ENCODE data around the gene CAMK1G.

Gene CAMK1G

DNA sequence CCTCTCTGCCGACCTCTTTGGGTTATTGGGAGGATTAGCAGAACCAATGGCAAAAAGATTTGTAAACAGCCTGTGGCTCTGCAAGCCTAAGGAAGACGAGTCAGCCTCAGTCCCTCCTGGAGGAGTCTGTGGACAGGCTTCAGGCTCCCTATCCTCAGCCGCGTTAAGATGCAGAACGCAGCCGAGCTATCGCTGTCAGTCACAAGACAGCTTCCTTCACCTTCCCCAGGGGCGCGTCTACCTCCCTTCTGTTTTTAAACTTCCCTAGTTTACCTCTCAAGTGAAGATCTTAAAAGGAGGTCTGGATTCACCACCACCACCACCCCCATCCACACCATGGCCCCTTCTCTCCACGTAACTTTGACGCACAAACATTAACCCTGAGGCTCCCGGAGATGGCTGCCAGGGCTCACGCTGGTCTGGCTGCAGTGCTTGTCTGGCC, 738 bp downstream of the CAMK1G start:
- Histone ChIP-seq H3K9me3 (ENCODE audit: control insufficient read depth in 5 of 5, low read length in 5 of 5) (no peaks in the 10 kb centered on the region), H3K27ac (ENCODE audit: low read depth, low read length) (no peak overlapping the region), H3K27me3 (ENCODE audit: control insufficient read depth in 5 of 5, insufficient read depth in 4 of 5, low read length in 5 of 5) (peaks cover 8 to 42% (median 36%) of the 10 kb centered on the region in 5 donors), H3K4me3 (ENCODE audit: low read depth in 1 of 5, low read length in 5 of 5) (no peak overlapping the region), H3K9ac (ENCODE audit: low read length in 5 of 5) (no peak overlapping the region), H3K36me3 (ENCODE audit: control insufficient read depth in 5 of 5, insufficient read depth in 5 of 5, low read length in 5 of 5) (no peaks in the 10 kb centered on the region), H3K4me1 (ENCODE audit: control insufficient read depth in 5 of 5, insufficient read depth in 5 of 5, low read length in 5 of 5) (peaks cover 0 to 8% (median 8%) of the 10 kb centered on the region in 5 donors)

DNA sequence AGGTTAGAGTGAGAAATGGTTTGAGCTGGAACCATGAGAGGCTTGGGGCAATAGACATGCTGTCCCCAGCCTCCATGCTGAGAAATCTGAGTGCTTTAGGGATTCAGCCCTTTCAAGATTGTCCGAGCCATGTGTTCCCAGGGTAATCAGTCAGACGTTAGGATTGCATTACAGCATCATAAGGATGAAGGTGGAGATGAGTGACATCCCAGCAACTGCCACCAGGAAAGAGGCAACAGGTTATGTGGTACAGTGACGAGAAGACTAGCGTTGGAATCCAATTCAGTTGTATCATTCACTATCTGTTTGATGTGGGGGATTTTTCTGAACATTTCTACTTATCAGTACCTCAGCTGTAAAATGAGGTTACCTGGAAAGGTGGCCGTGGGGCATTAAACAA, 1.7 kb downstream of the CAMK1G start:
- H3K36me3 ChIP-seq (ENCODE audit: control insufficient read depth in 5 of 5, insufficient read depth in 5 of 5, low read length in 5 of 5) = no peaks in the 10 kb centered on the region
- H3K9me3 ChIP-seq (ENCODE audit: control insufficient read depth in 5 of 5, low read length in 5 of 5) = no peaks in the 10 kb centered on the region
- no peak overlapping the region for H3K27ac ChIP-seq (ENCODE audit: low read depth, low read length)
- peaks cover 8 to 42% (median 36%) of the 10 kb centered on the region in 5 donors for H3K27me3 ChIP-seq (ENCODE audit: control insufficient read depth in 5 of 5, insufficient read depth in 4 of 5, low read length in 5 of 5)
- no peak overlapping the region for H3K4me3 ChIP-seq (ENCODE audit: low read depth in 1 of 5, low read length in 5 of 5)
- H3K4me1 ChIP-seq (ENCODE audit: control insufficient read depth in 5 of 5, insufficient read depth in 5 of 5, low read length in 5 of 5) = peaks cover 0 to 8% (median 8%) of the 10 kb centered on the region in 5 donors
- H3K9ac ChIP-seq (ENCODE audit: low read length in 5 of 5) = no peak overlapping the region

DNA sequence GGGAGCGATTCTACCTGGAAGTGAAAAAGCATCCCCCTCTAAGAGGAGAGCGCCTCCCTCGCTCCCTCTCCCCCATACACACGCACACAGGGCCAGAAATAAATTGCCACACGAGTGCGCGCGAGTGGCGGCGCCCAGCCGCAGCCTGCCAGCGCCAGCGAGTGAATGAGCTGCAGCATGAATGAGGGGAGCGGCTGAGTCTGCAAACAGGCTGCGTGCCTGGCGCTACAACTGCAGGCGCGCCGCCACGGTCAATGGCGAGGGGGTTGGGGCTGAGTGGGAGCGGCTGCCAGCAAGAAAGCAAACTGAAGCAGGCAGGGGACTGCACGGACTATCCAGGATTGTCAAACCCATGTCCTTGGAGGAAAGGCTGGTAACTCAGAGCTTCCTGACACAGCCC, 2.2 kb downstream of the CAMK1G start:
- Histone ChIP-seq H3K27me3 (ENCODE audit: control insufficient read depth in 5 of 5, insufficient read depth in 4 of 5, low read length in 5 of 5) (peaks cover 8 to 42% (median 36%) of the 10 kb centered on the region in 5 donors), H3K4me1 (ENCODE audit: control insufficient read depth in 5 of 5, insufficient read depth in 5 of 5, low read length in 5 of 5) (peaks cover 0 to 8% (median 8%) of the 10 kb centered on the region in 5 donors), H3K27ac (ENCODE audit: low read depth, low read length) (no peak overlapping the region), H3K9ac (ENCODE audit: low read length in 5 of 5) (no peak overlapping the region), H3K36me3 (ENCODE audit: control insufficient read depth in 5 of 5, insufficient read depth in 5 of 5, low read length in 5 of 5) (no peaks in the 10 kb centered on the region), H3K4me3 (ENCODE audit: low read depth in 1 of 5, low read length in 5 of 5) (peak overlapping the region in 1 of 5 donors; percentile 22), H3K9me3 (ENCODE audit: control insufficient read depth in 5 of 5, low read length in 5 of 5) (no peaks in the 10 kb centered on the region)

DNA sequence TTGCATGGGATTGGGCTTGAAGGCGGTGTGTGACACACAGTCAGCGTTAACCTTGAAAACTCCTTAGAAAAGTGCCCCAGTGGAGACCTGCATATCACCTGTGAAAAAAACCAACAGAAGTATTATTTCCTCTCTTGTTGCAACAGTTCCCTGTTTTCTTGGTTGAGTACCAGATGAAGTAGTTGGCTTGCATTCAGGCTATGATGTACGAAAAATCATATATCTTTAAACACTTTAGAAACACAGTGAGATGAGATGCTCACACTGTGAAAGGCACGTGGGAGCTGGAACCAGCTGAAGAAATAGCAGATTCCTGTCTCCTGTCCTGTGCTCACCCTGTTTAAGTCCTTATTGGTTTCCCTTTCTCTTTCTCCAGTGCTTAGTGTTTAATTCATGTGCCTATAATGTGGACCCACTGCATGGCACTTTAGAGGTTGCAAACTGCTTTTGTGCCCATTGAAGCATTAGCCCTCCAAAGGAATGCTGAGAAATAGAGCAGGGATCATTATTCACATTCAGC, 2.8 kb downstream of the CAMK1G start:
- H3K27ac ChIP-seq (ENCODE audit: low read depth, low read length) = no peak overlapping the region
- no peak overlapping the region for H3K9ac ChIP-seq (ENCODE audit: low read length in 5 of 5)
- H3K4me3 ChIP-seq (ENCODE audit: low read depth in 1 of 5, low read length in 5 of 5) = peak overlapping the region in 1 of 5 donors; percentile 22
- H3K36me3 ChIP-seq (ENCODE audit: control insufficient read depth in 5 of 5, insufficient read depth in 5 of 5, low read length in 5 of 5) = no peaks in the 10 kb centered on the region
- peaks cover 0 to 8% (median 8%) of the 10 kb centered on the region in 5 donors for H3K4me1 ChIP-seq (ENCODE audit: control insufficient read depth in 5 of 5, insufficient read depth in 5 of 5, low read length in 5 of 5)
- H3K9me3 ChIP-seq (ENCODE audit: control insufficient read depth in 5 of 5, low read length in 5 of 5) = no peaks in the 10 kb centered on the region
- H3K27me3 ChIP-seq (ENCODE audit: control insufficient read depth in 5 of 5, insufficient read depth in 4 of 5, low read length in 5 of 5) = peaks cover 8 to 39% (median 36%) of the 10 kb centered on the region in 5 donors

DNA sequence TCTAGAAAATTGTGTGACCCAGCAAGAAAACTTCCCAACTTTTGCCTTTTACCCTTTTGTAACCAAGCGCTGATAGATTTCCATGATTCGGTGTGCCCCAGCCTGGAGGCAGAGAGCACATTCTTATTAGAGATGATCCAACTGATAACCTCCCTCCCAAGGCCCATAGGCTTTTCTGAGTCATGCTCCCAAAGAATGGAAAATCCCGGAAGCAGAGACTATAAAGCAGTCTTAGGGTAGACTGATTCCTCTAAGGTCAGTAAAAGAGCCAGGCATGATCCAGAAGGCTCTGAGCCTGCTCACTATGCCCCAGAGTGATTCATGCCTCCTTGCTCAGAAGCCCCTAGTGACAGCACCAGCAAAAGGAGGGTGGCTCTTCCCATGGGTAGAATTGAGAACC, 4.3 kb downstream of the CAMK1G start:
- no peaks in the 10 kb centered on the region for H3K9me3 ChIP-seq (ENCODE audit: control insufficient read depth in 5 of 5, low read length in 5 of 5)
- H3K27ac ChIP-seq (ENCODE audit: low read depth, low read length) = no peak overlapping the region
- peaks cover 8 to 29% (median 26%) of the 10 kb centered on the region in 5 donors for H3K27me3 ChIP-seq (ENCODE audit: control insufficient read depth in 5 of 5, insufficient read depth in 4 of 5, low read length in 5 of 5)
- H3K36me3 ChIP-seq (ENCODE audit: control insufficient read depth in 5 of 5, insufficient read depth in 5 of 5, low read length in 5 of 5) = no peaks in the 10 kb centered on the region
- H3K4me3 ChIP-seq (ENCODE audit: low read depth in 1 of 5, low read length in 5 of 5) = no peak overlapping the region
- H3K9ac ChIP-seq (ENCODE audit: low read length in 5 of 5) = no peak overlapping the region
- peaks cover 0 to 8% (median 8%) of the 10 kb centered on the region in 5 donors for H3K4me1 ChIP-seq (ENCODE audit: control insufficient read depth in 5 of 5, insufficient read depth in 5 of 5, low read length in 5 of 5)

DNA sequence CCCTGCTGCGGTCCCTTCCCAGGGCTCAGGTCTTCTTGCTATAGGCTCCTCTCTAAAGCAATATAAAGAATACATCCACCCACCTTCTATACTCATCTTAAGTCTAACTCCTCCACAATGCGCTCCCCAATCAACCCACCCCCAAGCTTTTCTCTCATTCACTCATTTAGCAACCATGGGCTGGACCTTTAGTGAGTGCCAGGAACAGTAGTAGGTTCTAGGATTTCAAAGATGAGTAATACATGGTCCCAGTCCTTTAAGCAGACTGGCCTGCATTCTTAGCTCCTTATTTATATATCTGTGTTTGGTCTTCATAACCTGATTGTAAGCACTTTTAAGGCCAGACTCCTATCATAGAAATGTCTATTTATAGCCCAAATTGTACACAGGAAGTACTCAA, 5.9 kb downstream of the CAMK1G start:
- no peaks in the 10 kb centered on the region for H3K36me3 ChIP-seq (ENCODE audit: control insufficient read depth in 5 of 5, insufficient read depth in 5 of 5, low read length in 5 of 5)
- H3K4me1 ChIP-seq (ENCODE audit: control insufficient read depth in 5 of 5, insufficient read depth in 5 of 5, low read length in 5 of 5) = peaks cover 0 to 8% (median 8%) of the 10 kb centered on the region in 5 donors
- peaks cover 3 to 12% (median 10%) of the 10 kb centered on the region in 5 donors for H3K27me3 ChIP-seq (ENCODE audit: control insufficient read depth in 5 of 5, insufficient read depth in 4 of 5, low read length in 5 of 5)
- no peaks in the 10 kb centered on the region for H3K9me3 ChIP-seq (ENCODE audit: control insufficient read depth in 5 of 5, low read length in 5 of 5)
- H3K9ac ChIP-seq (ENCODE audit: low read length in 5 of 5) = no peak overlapping the region
- H3K4me3 ChIP-seq (ENCODE audit: low read depth in 1 of 5, low read length in 5 of 5) = no peak overlapping the region
- H3K27ac ChIP-seq (ENCODE audit: low read depth, low read length) = no peak overlapping the region

DNA sequence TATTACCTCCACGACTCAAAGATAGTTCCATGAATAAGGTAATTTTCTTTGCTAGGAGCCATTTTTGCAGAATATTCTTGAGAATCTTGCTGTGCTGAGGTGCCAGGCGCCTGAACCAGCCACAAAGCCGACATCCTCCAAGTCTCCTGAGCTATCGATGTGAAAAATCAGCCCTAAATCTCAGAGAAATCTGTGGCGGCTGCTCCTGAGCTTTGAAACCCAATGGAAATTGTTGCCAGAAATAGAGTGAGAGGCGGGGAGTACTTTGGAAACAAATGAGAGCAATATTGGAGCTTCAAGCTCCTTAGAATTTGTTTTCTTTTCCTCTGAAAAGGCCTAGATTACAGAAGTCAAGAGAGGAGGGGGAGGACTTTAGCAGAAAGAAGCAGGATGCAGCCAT, 6.3 kb downstream of the CAMK1G start:
- H3K27me3 ChIP-seq (ENCODE audit: control insufficient read depth in 5 of 5, insufficient read depth in 4 of 5, low read length in 5 of 5) = peaks cover 0 to 9% (median 5%) of the 10 kb centered on the region in 5 donors
- no peaks in the 10 kb centered on the region for H3K36me3 ChIP-seq (ENCODE audit: control insufficient read depth in 5 of 5, insufficient read depth in 5 of 5, low read length in 5 of 5)
- H3K4me1 ChIP-seq (ENCODE audit: control insufficient read depth in 5 of 5, insufficient read depth in 5 of 5, low read length in 5 of 5) = peaks cover 0 to 8% (median 8%) of the 10 kb centered on the region in 5 donors
- H3K4me3 ChIP-seq (ENCODE audit: low read depth in 1 of 5, low read length in 5 of 5) = no peak overlapping the region
- no peak overlapping the region for H3K9ac ChIP-seq (ENCODE audit: low read length in 5 of 5)
- H3K27ac ChIP-seq (ENCODE audit: low read depth, low read length) = no peak overlapping the region
- no peaks in the 10 kb centered on the region for H3K9me3 ChIP-seq (ENCODE audit: control insufficient read depth in 5 of 5, low read length in 5 of 5)

DNA sequence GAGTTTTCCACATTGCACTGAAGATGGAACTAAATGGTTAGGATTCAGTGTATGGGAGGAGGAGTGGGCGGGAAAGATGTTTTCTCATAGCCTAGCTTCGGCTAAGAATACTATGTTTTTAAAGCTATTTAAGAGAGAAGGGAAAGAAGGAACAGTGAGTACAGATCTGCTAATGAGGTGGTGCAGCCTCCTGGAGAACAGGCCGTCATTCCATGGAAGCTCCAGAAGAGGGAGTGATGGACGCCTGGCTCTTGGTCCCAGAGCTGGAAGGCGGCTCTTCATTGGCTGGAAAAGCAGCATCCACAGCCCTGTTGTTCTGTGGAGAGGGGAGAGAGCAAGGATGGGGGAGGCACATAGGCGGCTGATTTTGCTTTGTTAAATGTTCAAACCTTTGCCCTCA, 6.9 kb downstream of the CAMK1G start:
- no peak overlapping the region for H3K27ac ChIP-seq (ENCODE audit: low read depth, low read length)
- H3K27me3 ChIP-seq (ENCODE audit: control insufficient read depth in 5 of 5, insufficient read depth in 4 of 5, low read length in 5 of 5) = peaks cover 0 to 9% (median 3%) of the 10 kb centered on the region in 5 donors
- no peaks in the 10 kb centered on the region for H3K36me3 ChIP-seq (ENCODE audit: control insufficient read depth in 5 of 5, insufficient read depth in 5 of 5, low read length in 5 of 5)
- H3K4me3 ChIP-seq (ENCODE audit: low read depth in 1 of 5, low read length in 5 of 5) = no peak overlapping the region
- no peak overlapping the region for H3K9ac ChIP-seq (ENCODE audit: low read length in 5 of 5)
- no peaks in the 10 kb centered on the region for H3K9me3 ChIP-seq (ENCODE audit: control insufficient read depth in 5 of 5, low read length in 5 of 5)
- peaks cover 0 to 7% (median 6%) of the 10 kb centered on the region in 5 donors for H3K4me1 ChIP-seq (ENCODE audit: control insufficient read depth in 5 of 5, insufficient read depth in 5 of 5, low read length in 5 of 5)

DNA sequence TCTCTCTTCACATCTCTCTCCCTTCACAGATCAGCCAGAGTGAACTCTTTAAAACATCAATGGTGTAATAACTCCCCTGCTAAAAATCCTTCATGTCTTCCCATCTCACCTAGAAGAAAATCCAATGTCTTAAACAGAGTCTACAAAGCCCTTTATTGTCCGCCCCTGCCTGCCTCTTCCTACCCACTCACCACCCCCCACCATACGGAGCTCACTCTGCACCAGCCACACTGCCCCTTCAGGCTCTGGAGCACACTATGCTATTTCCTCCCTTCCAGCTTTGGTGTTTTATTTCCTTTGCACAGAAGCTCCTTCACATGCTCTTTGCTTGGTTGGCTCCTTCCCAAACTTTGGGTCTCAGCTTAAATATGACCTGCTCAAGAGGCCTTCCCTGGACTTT, 10.2 kb downstream of the CAMK1G start:
- Histone ChIP-seq H3K27me3 (ENCODE audit: control insufficient read depth in 5 of 5, insufficient read depth in 4 of 5, low read length in 5 of 5) (no peaks in the 10 kb centered on the region), H3K36me3 (ENCODE audit: control insufficient read depth in 5 of 5, insufficient read depth in 5 of 5, low read length in 5 of 5) (no peaks in the 10 kb centered on the region), H3K4me1 (ENCODE audit: control insufficient read depth in 5 of 5, insufficient read depth in 5 of 5, low read length in 5 of 5) (no peaks in the 10 kb centered on the region), H3K27ac (ENCODE audit: low read depth, low read length) (no peak overlapping the region), H3K9ac (ENCODE audit: low read length in 5 of 5) (no peak overlapping the region), H3K9me3 (ENCODE audit: control insufficient read depth in 5 of 5, low read length in 5 of 5) (no peaks in the 10 kb centered on the region), H3K4me3 (ENCODE audit: low read depth in 1 of 5, low read length in 5 of 5) (no peak overlapping the region)

DNA sequence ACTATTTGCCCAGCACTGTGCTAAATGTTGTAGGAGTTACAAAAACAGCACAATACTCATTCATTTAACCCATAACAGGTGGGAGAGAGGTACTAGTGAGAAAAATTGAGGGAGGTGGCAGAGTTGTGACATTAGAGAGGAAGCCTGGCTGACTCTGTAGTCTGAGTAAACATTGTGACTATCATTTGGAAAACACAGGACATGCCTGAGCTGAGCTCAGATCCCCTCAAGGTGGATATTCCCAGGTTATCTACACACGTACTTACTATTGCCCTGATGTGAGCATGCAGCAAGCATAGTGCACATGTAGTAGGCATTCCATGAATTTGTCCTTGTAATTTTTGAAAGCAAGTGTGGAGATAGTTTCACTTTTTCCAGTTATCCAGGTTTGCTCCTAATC, 10.9 kb downstream of the CAMK1G start:
- Histone ChIP-seq H3K9ac (ENCODE audit: low read length in 5 of 5) (no peak overlapping the region), H3K4me1 (ENCODE audit: control insufficient read depth in 5 of 5, insufficient read depth in 5 of 5, low read length in 5 of 5) (no peaks in the 10 kb centered on the region), H3K4me3 (ENCODE audit: low read depth in 1 of 5, low read length in 5 of 5) (no peak overlapping the region), H3K9me3 (ENCODE audit: control insufficient read depth in 5 of 5, low read length in 5 of 5) (no peaks in the 10 kb centered on the region), H3K27ac (ENCODE audit: low read depth, low read length) (no peak overlapping the region), H3K36me3 (ENCODE audit: control insufficient read depth in 5 of 5, insufficient read depth in 5 of 5, low read length in 5 of 5) (no peaks in the 10 kb centered on the region), H3K27me3 (ENCODE audit: control insufficient read depth in 5 of 5, insufficient read depth in 4 of 5, low read length in 5 of 5) (no peaks in the 10 kb centered on the region)

Measured in subcutaneous abdominal adipose tissue (tissue), 5 donors.